ENCODE results near the gene TTLL11. TPM values are rescaled to one million over a fixed set of nuclear protein-coding genes. Genes with fewer than 3 reads are reported as not detected.
A peak's percentile ranks its signal among the peaks of the same experiment; 100 is the strongest.
"Not testable (repeated sequence)": the region's sequence is repeated elsewhere in the genome, so short reads cannot be mapped to it uniquely, and the experiment has no call there.

TTLL11 gene
- polyA plus RNA-seq, 1 donor, result 5.0 TPM

DNA sequence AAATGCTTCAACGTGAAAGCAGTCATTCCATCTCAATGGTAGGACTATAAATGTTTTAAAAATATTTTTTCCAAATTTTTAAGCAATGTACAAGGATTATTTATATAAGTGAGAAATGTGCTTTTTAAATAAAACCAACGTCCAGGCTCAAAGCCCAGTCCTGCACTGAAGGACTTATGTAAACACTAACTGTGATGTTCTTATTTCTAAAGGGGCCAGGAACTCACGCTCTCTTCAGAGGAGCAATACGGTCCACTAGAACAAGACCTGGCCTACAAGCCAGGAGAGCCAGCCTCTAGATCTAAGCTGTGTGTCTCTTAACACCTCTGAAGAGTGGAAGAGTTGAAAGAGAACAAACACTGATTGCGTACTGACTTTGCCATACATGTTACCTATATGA lies 12.1 kb downstream of the TTLL11 start:
- H3K4me1 ChIP-seq (ENCODE audit: control insufficient read depth, insufficient read depth, low read length), result no peaks in the 10 kb centered on the region
- H3K4me3 ChIP-seq (ENCODE audit: low read length), result no peak overlapping the region
- no peak overlapping the region for H3K27ac ChIP-seq (ENCODE audit: low read length)
- H3K9me3 ChIP-seq (ENCODE audit: control insufficient read depth, low read depth, low read length), result peaks cover 3% of the 10 kb centered on the region
- WGBS (ENCODE audit: insufficient coverage, low lambda C conversion rate), result 50% methylated on average over 1 of the region's 5 CpGs
- H3K27me3 ChIP-seq (ENCODE audit: control insufficient read depth, insufficient read depth, low read length), result no peaks in the 10 kb centered on the region
- no peak for DNase-seq
- H3K36me3 ChIP-seq (ENCODE audit: control insufficient read depth, insufficient read depth, low read length), result no peaks in the 10 kb centered on the region

- no peak overlapping the region for H3K4me3 ChIP-seq (ENCODE audit: low read length)
- WGBS (ENCODE audit: insufficient coverage, low lambda C conversion rate), result 100% methylated on average over 1 of the region's 1 CpG
- peaks cover 3% of the 10 kb centered on the region for H3K9me3 ChIP-seq (ENCODE audit: control insufficient read depth, low read depth, low read length)
- no peak for DNase-seq
- no peaks in the 10 kb centered on the region for H3K4me1 ChIP-seq (ENCODE audit: control insufficient read depth, insufficient read depth, low read length)
- H3K36me3 ChIP-seq (ENCODE audit: control insufficient read depth, insufficient read depth, low read length), result no peaks in the 10 kb centered on the region
- H3K27me3 ChIP-seq (ENCODE audit: control insufficient read depth, insufficient read depth, low read length), result no peaks in the 10 kb centered on the region
- H3K27ac ChIP-seq (ENCODE audit: low read length), result no peak overlapping the region
Observed at GRCh38 chr9:122078557-122078956, 14.6 kb downstream of the TTLL11 start.

DNA sequence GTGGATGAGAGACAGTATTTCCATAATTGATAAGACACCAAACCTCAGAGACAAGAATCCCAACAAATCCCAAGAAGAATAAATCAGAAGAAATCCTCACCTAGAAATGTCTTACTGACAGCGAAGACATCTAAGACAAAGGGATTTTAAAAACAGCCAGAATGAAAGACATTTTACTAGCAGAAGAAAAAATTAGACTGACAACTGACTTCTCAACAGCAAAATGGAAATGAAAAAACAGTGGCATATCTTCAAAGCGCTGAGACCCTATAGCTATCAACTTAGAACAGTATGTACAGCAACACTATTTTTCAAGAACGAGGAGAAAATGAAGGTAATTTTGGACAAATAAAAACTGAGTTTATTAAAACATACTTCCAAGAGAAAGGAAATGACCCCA lies 16.3 kb downstream of the TTLL11 start:
- Histone ChIP-seq H3K27me3 (ENCODE audit: control insufficient read depth, insufficient read depth, low read length) (no peaks in the 10 kb centered on the region), H3K4me1 (ENCODE audit: control insufficient read depth, insufficient read depth, low read length) (no peaks in the 10 kb centered on the region), H3K9me3 (ENCODE audit: control insufficient read depth, low read depth, low read length) (peaks cover 3% of the 10 kb centered on the region), H3K36me3 (ENCODE audit: control insufficient read depth, insufficient read depth, low read length) (no peaks in the 10 kb centered on the region), H3K4me3 (ENCODE audit: low read length) (no peak overlapping the region), H3K27ac (ENCODE audit: low read length) (no peak overlapping the region)
- no peak for DNase-seq
- 96% methylated on average over 3 of the region's 3 CpGs for WGBS (ENCODE audit: insufficient coverage, low lambda C conversion rate)

- no peaks in the 10 kb centered on the region for H3K4me1 ChIP-seq (ENCODE audit: control insufficient read depth, insufficient read depth, low read length)
- WGBS (ENCODE audit: insufficient coverage, low lambda C conversion rate), result no CpG with 5 or more reads among the region's 4 CpGs
- H3K27me3 ChIP-seq (ENCODE audit: control insufficient read depth, insufficient read depth, low read length), result no peaks in the 10 kb centered on the region
- H3K4me3 ChIP-seq (ENCODE audit: low read length), result no peak overlapping the region
- H3K9me3 ChIP-seq (ENCODE audit: control insufficient read depth, low read depth, low read length), result peaks cover 3% of the 10 kb centered on the region
- H3K27ac ChIP-seq (ENCODE audit: low read length), result no peak overlapping the region
- no peaks in the 10 kb centered on the region for H3K36me3 ChIP-seq (ENCODE audit: control insufficient read depth, insufficient read depth, low read length)
- no peak for DNase-seq
Observed at GRCh38 chr9:122076117-122076516, 17.0 kb downstream of the TTLL11 start.

DNA sequence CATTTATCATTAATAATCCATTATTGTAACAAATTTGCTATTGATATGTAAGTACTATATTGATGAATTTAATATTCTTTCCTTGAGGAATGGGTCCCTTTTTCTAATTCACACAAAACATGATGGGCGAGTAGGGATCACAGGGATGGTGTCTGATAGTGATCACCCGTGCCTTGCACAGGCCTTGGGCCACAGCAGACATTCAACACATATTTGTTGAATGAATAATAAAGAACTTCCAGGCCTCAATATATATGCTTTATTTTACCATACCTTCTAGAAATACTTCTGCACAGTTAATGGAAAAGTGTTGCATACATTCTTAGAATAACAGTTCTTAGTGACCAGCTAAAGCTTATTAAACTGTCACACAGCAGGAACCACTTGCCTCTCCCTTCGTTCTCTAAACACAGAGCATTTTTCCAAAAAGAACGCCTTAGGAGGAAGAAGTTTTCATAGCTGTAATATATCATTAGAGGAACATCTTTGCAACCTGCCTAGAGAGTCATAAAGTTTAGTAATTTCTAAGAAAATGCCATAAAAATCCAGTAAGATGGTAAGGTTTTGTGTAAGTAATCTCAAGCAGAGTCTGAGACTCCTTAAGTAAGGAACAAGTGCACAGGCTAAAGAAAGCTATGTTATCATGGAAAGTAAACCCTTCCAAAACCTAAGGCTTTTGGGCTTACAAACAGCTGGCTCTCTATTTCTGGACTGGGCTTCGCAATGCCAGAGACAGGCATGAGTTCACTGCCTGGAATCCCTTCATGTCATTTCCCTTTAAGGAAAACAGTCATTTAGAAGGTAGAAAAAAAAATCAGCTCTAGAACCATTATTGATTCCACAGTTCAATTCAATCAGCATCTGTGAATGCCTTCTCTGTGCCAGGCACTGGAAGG lies 17.7 kb downstream of the TTLL11 start:
- H3K4me3 ChIP-seq (ENCODE audit: low read length), result no peak overlapping the region
- no peak overlapping the region for H3K27ac ChIP-seq (ENCODE audit: low read length)
- WGBS (ENCODE audit: insufficient coverage, low lambda C conversion rate), result 73% methylated on average over 2 of the region's 5 CpGs
- DNase-seq, result no peak
- H3K9me3 ChIP-seq (ENCODE audit: control insufficient read depth, low read depth, low read length), result peaks cover 3% of the 10 kb centered on the region
- H3K4me1 ChIP-seq (ENCODE audit: control insufficient read depth, insufficient read depth, low read length), result no peaks in the 10 kb centered on the region
- H3K36me3 ChIP-seq (ENCODE audit: control insufficient read depth, insufficient read depth, low read length), result no peaks in the 10 kb centered on the region
- H3K27me3 ChIP-seq (ENCODE audit: control insufficient read depth, insufficient read depth, low read length), result no peaks in the 10 kb centered on the region

- no peak for DNase-seq
- WGBS (ENCODE audit: insufficient coverage, low lambda C conversion rate), result no CpG with 5 or more reads among the region's 3 CpGs
- H3K27me3 ChIP-seq (ENCODE audit: control insufficient read depth, insufficient read depth, low read length), result no peaks in the 10 kb centered on the region
- no peaks in the 10 kb centered on the region for H3K36me3 ChIP-seq (ENCODE audit: control insufficient read depth, insufficient read depth, low read length)
- H3K4me3 ChIP-seq (ENCODE audit: low read length), result no peak overlapping the region
- H3K27ac ChIP-seq (ENCODE audit: low read length), result no peak overlapping the region
- no peaks in the 10 kb centered on the region for H3K4me1 ChIP-seq (ENCODE audit: control insufficient read depth, insufficient read depth, low read length)
- H3K9me3 ChIP-seq (ENCODE audit: control insufficient read depth, low read depth, low read length), result no peaks in the 10 kb centered on the region
Observed at GRCh38 chr9:122071715-122072114, 21.4 kb downstream of the TTLL11 start.

DNA sequence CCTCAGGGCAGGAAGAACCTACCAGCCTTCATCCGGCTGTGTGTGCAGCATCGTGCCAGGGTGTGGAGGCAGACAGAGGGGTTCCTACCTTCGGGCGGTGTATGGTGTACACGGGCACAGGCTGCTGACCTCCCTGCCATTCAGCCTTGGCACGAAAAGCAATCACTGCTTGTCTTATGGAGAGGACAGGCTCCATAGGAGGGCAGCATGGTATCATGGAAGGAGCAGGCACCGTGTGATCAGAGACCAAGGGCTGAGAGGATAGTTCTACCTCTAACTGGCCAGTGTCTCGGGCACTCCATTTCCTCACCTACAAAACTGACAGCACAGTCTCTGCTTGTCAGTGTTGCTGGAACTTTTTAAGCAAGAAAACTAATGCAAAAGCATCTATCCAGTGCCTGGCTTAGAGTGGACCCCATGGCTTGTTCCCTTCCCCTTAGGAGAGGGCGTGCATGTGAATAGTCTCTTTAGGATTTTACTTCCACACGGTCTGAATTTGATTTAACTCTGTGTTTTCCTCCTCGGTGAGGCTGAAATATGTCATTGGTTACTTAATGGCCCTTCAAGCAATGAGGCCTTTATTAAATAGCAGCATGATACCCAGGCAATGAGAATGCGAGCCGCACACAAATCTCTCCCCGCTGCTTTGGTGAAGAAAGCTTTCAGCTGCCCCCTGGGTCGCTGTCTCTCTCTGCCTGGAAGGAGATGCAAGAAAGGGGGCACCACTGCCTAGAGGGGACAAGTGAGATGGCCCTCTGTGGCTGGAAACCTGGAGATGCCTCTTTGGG lies 22.2 kb downstream of the TTLL11 start:
- Histone ChIP-seq H3K36me3 (ENCODE audit: control insufficient read depth, insufficient read depth, low read length) (no peaks in the 10 kb centered on the region), H3K27me3 (ENCODE audit: control insufficient read depth, insufficient read depth, low read length) (no peaks in the 10 kb centered on the region), H3K4me1 (ENCODE audit: control insufficient read depth, insufficient read depth, low read length) (no peaks in the 10 kb centered on the region), H3K27ac (ENCODE audit: low read length) (no peak overlapping the region), H3K4me3 (ENCODE audit: low read length) (no peak overlapping the region), H3K9me3 (ENCODE audit: control insufficient read depth, low read depth, low read length) (no peaks in the 10 kb centered on the region)
- WGBS (ENCODE audit: insufficient coverage, low lambda C conversion rate), result 50% methylated on average over 2 of the region's 15 CpGs
- DNase-seq, result no peak

DNA sequence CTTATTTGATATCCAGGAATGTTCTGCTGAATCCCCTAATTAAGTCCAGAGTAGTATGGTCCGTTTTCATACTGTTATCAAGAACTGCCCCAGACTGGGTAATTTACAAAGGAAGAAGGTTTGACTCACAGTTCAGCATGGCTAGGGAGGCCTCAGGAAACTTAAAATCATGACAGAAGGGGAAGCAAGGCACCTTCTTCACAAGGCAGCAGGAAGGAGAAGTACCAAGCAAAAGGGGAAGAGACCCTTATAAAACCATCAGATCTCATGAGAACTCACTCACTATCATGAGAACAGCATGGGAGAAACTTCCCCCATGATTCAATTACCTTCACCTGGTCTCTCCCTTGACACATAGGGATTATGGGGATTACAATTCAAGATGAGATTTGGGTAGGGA lies 26.4 kb downstream of the TTLL11 start:
- H3K27ac ChIP-seq (ENCODE audit: low read length); H3K4me1 ChIP-seq (ENCODE audit: control insufficient read depth, insufficient read depth, low read length); H3K27me3 ChIP-seq (ENCODE audit: control insufficient read depth, insufficient read depth, low read length); H3K4me3 ChIP-seq (ENCODE audit: low read length); H3K9me3 ChIP-seq (ENCODE audit: control insufficient read depth, low read depth, low read length); H3K36me3 ChIP-seq (ENCODE audit: control insufficient read depth, insufficient read depth, low read length); DNase-seq: not testable (repeated sequence)
- WGBS (ENCODE audit: insufficient coverage, low lambda C conversion rate), result 83% methylated on average over 1 of the region's 1 CpG

GRCh38 chr9:122065923-122066629 lies 27.0 kb downstream of the TTLL11 start:
- peak in 1 of 2 donors; percentile 14 for DNase-seq
- WGBS (ENCODE audit: insufficient coverage, low lambda C conversion rate), result no CpG with 5 or more reads among the region's 2 CpGs
- no peaks in the 10 kb centered on the region for H3K27me3 ChIP-seq (ENCODE audit: control insufficient read depth, insufficient read depth, low read length)
- no peak overlapping the region for H3K27ac ChIP-seq (ENCODE audit: low read length)
- no peaks in the 10 kb centered on the region for H3K9me3 ChIP-seq (ENCODE audit: control insufficient read depth, low read depth, low read length)
- H3K36me3 ChIP-seq (ENCODE audit: control insufficient read depth, insufficient read depth, low read length), result no peaks in the 10 kb centered on the region
- no peak overlapping the region for H3K4me3 ChIP-seq (ENCODE audit: low read length)
- H3K4me1 ChIP-seq (ENCODE audit: control insufficient read depth, insufficient read depth, low read length), result no peaks in the 10 kb centered on the region

DNA sequence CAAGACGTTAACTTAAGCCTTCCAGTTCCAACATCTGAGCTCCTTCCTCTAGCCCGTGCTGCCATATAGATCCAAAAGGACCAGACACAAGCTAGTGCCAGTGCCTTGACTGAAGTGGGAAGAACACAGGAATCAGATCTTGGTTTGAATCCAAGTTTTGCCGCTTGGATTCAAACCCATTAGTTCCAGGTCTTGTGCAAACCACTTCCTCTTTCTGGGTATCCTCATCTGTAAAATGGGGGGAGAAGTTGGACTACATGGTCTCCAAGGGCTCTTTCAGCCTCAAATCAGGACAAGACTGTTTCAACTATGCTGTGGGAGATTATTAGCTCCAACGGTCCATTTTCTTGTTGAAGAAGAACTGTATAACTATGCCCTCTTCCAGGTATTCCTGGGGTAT lies 32.6 kb downstream of the TTLL11 start:
- Histone ChIP-seq H3K4me3 (ENCODE audit: low read length) (no peak overlapping the region), H3K27ac (ENCODE audit: low read length) (no peak overlapping the region), H3K9me3 (ENCODE audit: control insufficient read depth, low read depth, low read length) (no peaks in the 10 kb centered on the region), H3K27me3 (ENCODE audit: control insufficient read depth, insufficient read depth, low read length) (no peaks in the 10 kb centered on the region), H3K36me3 (ENCODE audit: control insufficient read depth, insufficient read depth, low read length) (no peaks in the 10 kb centered on the region), H3K4me1 (ENCODE audit: control insufficient read depth, insufficient read depth, low read length) (peaks cover 10% of the 10 kb centered on the region)
- DNase-seq, result no peak
- no CpG with 5 or more reads among the region's 4 CpGs for WGBS (ENCODE audit: insufficient coverage, low lambda C conversion rate)

All from large intestine (tissue), 3 donors.